Transverse colon (tissue), 4 donors: ENCODE results near the gene ENDOV. TPM values are rescaled to one million over a fixed set of nuclear protein-coding genes. Genes with fewer than 3 reads are reported as not detected.

Experiments used
- DNase-seq: peaks from one replicate; pipeline ENCODE4 v3.0.0-alpha.2; 2019
- H3K27ac ChIP-seq, 4 donors: fragments of 200-600 bp; sonication (generic); 2 replicates each; pipeline ENCODE4 v1.5.1; 2016 to 2018; ENCODE audit warnings: inconsistent platforms in 4 of 4
- H3K27me3 ChIP-seq: fragments of 200-600 bp; sonication (generic); 2 replicates; pipeline ENCODE4 v1.5.1; 2017; ENCODE audit warnings: inconsistent platforms
- H3K36me3 ChIP-seq, 4 donors: fragments of 200-600 bp; sonication (generic); 2 replicates each; pipeline ENCODE4 v1.5.1; 2017 to 2019; ENCODE audit warnings: inconsistent platforms in 4 of 4
- H3K4me1 ChIP-seq, 4 donors: fragments of 200-600 bp; sonication (generic); 2 replicates each; pipeline ENCODE4 v1.5.1; 2017 to 2020; ENCODE audit warnings: inconsistent platforms in 4 of 4
- H3K4me3 ChIP-seq, 4 donors: fragments of 200-600 bp; sonication (generic); 1 replicate in 1 of 4; 2 replicates in 3 of 4; pipeline versions ENCODE4 v1.5.1 to v1.6.1; 2017 to 2019; ENCODE audit warnings: inconsistent platforms in 4 of 4
- H3K9me3 ChIP-seq, 2 donors: fragments of 200-600 bp; sonication (generic); 2 replicates each; pipeline ENCODE4 v1.5.1; 2017 to 2019; ENCODE audit warnings: inconsistent platforms in 2 of 2
- CTCF ChIP-seq, 5 experiments: fragments of 200-600 bp in 3 of 5; fragments of 450-650 bp in 2 of 5; sonication (generic) in 3 of 5; IDR thresholded peaks; 1 replicate in 2 of 5; 2 replicates in 3 of 5; pipeline ENCODE4 v1.5.1; 2016 to 2017; ENCODE audit warnings: antibody characterized with exemption in 5 of 5, inconsistent platforms in 3 of 5, mild to moderate bottlenecking in 2 of 5, moderate library complexity in 1 of 5
- EP300 ChIP-seq: sonication (generic); formaldehyde crosslinking; IDR thresholded peaks from one replicate; pipeline ENCODE4 v1.6.1; 2017; ENCODE audit warnings: antibody characterized with exemption, low read depth
- POLR2A ChIP-seq: fragments of 450-650 bp; IDR thresholded peaks from one replicate; pipeline ENCODE4 v1.6.1; 2016; ENCODE audit warnings: antibody characterized with exemption, mild to moderate bottlenecking, moderate library complexity
- POLR2AphosphoS5 ChIP-seq, 3 donors: sonication (generic); formaldehyde crosslinking; IDR thresholded peaks; one replicate each; pipeline ENCODE4 v1.6.1; 2016; ENCODE audit warnings: antibody characterized with exemption in 3 of 3
- WGBS, 2 donors: methylation state at CpG; one replicate each; pipeline ENCODE4 v1.1.5; 2018; ENCODE audit warnings: low coverage in 1 of 2; 5-methylcytosine and 5-hydroxymethylcytosine counted together
- in situ Hi-C, 4 donors: fragments of 200-750 bp; cut with MboI; loops; one replicate each; pipeline versions ENCODE4 v1.15.0 to v1.15.1; 2017; ENCODE audit warnings: low sequenced_read_pairs in 3 of 4, low pct_ligation_motif_present in 1 of 4, low pct_unique_long_range_greater_than_20kb in 1 of 4
- intact Hi-C: fragments of 100-400 bp; cut with DNase I; formaldehyde crosslinking; loops from one replicate; pipeline ENCODE4 v1.15.1; 2023; ENCODE audit warnings: low total_unique reads
- total RNA-seq, 4 donors: library from RNA; depleted of rRNA; stranded (reverse); fragments of >200 nt; gene quantifications; one replicate each; pipeline ENCODE4 v1.1.0, GENCODE V29; 2016

The ENDOV gene
- total RNA-seq, 4 donors from 2014 or later: 14.9 to 26.9 (median 19.9) TPM

GRCh38 chr17:80432350-80432955 is 17.5 kb downstream of the ENDOV start:
- Histone ChIP-seq H3K27ac (no peak overlapping the region), H3K27me3 (no peaks in the 10 kb centered on the region), H3K9me3 (no peaks in the 10 kb centered on the region), H3K4me1 (no peaks in the 10 kb centered on the region), H3K4me3 (no peak overlapping the region), H3K36me3 (no peaks in the 10 kb centered on the region)
- DNase-seq: no peak
- in situ Hi-C loops (loop anchor here in 2 of 4 donors (10.0 to 25.0 kb wide), 2 partner anchors 430 to 552 kb away; no protein-coding TSS in a partner anchor), intact Hi-C loops (no loop called here)
- no peak for TF ChIP-seq POLR2AphosphoS5 (IDR thresholded peaks at IDR 0.05)
- TF ChIP-seq POLR2A: no peak
- TF ChIP-seq CTCF (IDR thresholded peaks at IDR 0.05): no peak
- no peak for TF ChIP-seq EP300
- 74% methylated on average over 15 of the region's 15 CpGs; no CpG with 5 or more reads in 1 of the 2 donors for WGBS, 2 donors

- H3K4me3 ChIP-seq: no peak overlapping the region
- intact Hi-C loops (no loop called here), in situ Hi-C loops (loop anchor here in 2 of 4 donors (10.0 to 25.0 kb wide), 2 partner anchors 429 to 552 kb away; no protein-coding TSS in a partner anchor)
- no peaks in the 10 kb centered on the region for H3K4me1 ChIP-seq
- no peaks in the 10 kb centered on the region for H3K27me3 ChIP-seq
- no peak overlapping the region for H3K27ac ChIP-seq
- no peak for TF ChIP-seq EP300
- no peak for TF ChIP-seq POLR2AphosphoS5 (IDR thresholded peaks at IDR 0.05)
- no peak for TF ChIP-seq POLR2A
- no peak for TF ChIP-seq CTCF (IDR thresholded peaks at IDR 0.05)
- DNase-seq: no peak
- H3K36me3 ChIP-seq: no peaks in the 10 kb centered on the region
- H3K9me3 ChIP-seq: no peaks in the 10 kb centered on the region
- WGBS, 2 donors: 82% methylated on average over 6 of the region's 6 CpGs; no CpG with 5 or more reads in 1 of the 2 donors
Observed at GRCh38 chr17:80432961-80433550, 18.1 kb downstream of the ENDOV start.

- in situ Hi-C loops: loop anchor here in 2 of 4 donors (10.0 to 25.0 kb wide), 2 partner anchors 428 to 551 kb away; no protein-coding TSS in a partner anchor
- Histone ChIP-seq H3K9me3 (no peaks in the 10 kb centered on the region), H3K36me3 (no peaks in the 10 kb centered on the region), H3K27me3 (no peaks in the 10 kb centered on the region), H3K27ac (no peak overlapping the region), H3K4me1 (no peaks in the 10 kb centered on the region), H3K4me3 (no peak overlapping the region)
- DNase-seq: no peak
- WGBS, 2 donors: 72 to 76% methylated on average over 12 of the region's 12 CpGs
- intact Hi-C loops: no loop called here
- TF ChIP-seq POLR2A (no peak), POLR2AphosphoS5 (IDR thresholded peaks at IDR 0.05) (no peak), CTCF (IDR thresholded peaks at IDR 0.05) (no peak), EP300 (no peak)
Observed at GRCh38 chr17:80433916-80434666, 19.1 kb downstream of the ENDOV start.

GRCh38 chr17:80437532-80437931 is 22.6 kb downstream of the ENDOV start:
- Histone ChIP-seq H3K36me3 (no peaks in the 10 kb centered on the region), H3K27me3 (no peaks in the 10 kb centered on the region), H3K4me3 (no peak overlapping the region), H3K27ac (no peak overlapping the region), H3K9me3 (no peaks in the 10 kb centered on the region), H3K4me1 (no peaks in the 10 kb centered on the region)
- no peak for DNase-seq
- 75 to 82% methylated on average over 6 to 10 of the region's 10 CpGs for WGBS, 2 donors
- intact Hi-C loops: loop anchor here (5.0 kb wide), 1 partner anchor 120 kb away; no protein-coding TSS in a partner anchor
- in situ Hi-C loops: loop anchor here in 2 of 4 donors (10.0 to 25.0 kb wide), 2 partner anchors 425 to 547 kb away; no protein-coding TSS in a partner anchor
- TF ChIP-seq CTCF (IDR thresholded peaks at IDR 0.05) (no peak), EP300 (no peak), POLR2AphosphoS5 (IDR thresholded peaks at IDR 0.05) (no peak), POLR2A (no peak)
